ENCODE results near the gene NUBPL.

DNA sequence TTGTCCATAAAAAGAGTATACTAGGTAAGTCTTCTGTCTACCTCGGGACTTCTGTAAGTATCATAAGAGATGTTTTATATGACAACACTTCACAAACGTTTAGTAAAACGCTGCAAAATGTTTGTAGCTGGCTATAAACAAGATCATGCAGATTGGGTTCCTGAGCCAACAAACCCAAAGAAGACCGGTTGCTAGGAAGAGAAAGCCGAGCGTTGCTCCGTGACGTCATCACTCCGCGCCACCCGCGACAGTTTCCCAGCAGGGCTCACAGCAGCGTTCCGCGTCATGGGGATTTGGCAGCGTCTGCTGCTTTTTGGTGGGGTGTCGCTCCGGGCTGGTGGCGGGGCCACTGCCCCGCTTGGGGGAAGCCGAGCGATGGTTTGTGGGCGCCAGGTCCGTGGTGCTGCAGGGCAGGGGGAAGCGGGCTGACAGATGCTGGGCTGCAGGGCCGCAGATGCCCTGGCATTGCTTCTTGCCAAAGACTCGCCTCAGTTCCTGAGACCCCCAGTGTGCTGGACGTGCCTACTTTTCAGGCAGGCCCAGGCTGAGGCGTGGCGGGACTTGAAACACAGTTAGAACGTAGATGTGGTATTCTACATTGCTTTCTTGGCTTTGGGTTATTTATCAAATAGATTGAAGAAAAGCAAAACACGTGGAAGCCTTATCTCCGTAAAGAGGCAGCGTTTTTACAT lies at the start of gene NUBPL:
- TF ChIP-seq POLR2A (IDR thresholded peaks at IDR 0.05) = peak in 1 of 2 donors; percentile 39
- TF ChIP-seq, protein P1, sequence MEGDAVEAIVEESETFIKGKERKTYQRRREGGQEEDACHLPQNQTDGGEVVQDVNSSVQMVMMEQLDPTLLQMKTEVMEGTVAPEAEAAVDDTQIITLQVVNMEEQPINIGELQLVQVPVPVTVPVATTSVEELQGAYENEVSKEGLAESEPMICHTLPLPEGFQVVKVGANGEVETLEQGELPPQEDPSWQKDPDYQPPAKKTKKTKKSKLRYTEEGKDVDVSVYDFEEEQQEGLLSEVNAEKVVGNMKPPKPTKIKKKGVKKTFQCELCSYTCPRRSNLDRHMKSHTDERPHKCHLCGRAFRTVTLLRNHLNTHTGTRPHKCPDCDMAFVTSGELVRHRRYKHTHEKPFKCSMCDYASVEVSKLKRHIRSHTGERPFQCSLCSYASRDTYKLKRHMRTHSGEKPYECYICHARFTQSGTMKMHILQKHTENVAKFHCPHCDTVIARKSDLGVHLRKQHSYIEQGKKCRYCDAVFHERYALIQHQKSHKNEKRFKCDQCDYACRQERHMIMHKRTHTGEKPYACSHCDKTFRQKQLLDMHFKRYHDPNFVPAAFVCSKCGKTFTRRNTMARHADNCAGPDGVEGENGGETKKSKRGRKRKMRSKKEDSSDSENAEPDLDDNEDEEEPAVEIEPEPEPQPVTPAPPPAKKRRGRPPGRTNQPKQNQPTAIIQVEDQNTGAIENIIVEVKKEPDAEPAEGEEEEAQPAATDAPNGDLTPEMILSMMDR (IDR thresholded peaks at IDR 0.05) = no peak

Measured in Peyer's patch (tissue), 4 donors.